Activated CD4-positive, alpha-beta T cell treated with anti-CD3 and anti-CD28 coated beads for 4 hours (primary cell): ENCODE data around the gene RNU2-1.
"Not testable (repeated sequence)": the region's sequence is repeated elsewhere in the genome, so short reads cannot be mapped to it uniquely, and the experiment has no call there.

Experiments used
- DNase-seq, 2 donors: peaks; one replicate each; pipeline ENCODE4 v3.0.0-alpha.2; 2020

The RNU2-1 gene

GRCh38 chr17:43215341-43215740 lies 18.4 kb downstream of the RNU2-1 start:
- DNase-seq: no peak

GRCh38 chr17:43213545-43213944 lies 20.2 kb downstream of the RNU2-1 start:
- no peak for DNase-seq

GRCh38 chr17:43212641-43213490 lies 20.9 kb downstream of the RNU2-1 start:
- DNase-seq: no peak

- DNase-seq: peak; percentile 73 to 78
These were observed 22.0 kb downstream of the RNU2-1 start, which contains the start of gene TMEM106A for GRCh38 chr17:43211480-43212402. TSS of gene TMEM106A (plus strand) at chr17:43211875. CDS start at chr17:43213042, 1,167 bp downstream.

- no peak for DNase-seq
These were observed 22.7 kb downstream of the RNU2-1 start for GRCh38 chr17:43211123-43211479.

- DNase-seq: no peak
These were observed 23.2 kb downstream of the RNU2-1 start for GRCh38 chr17:43210576-43210975.

- DNase-seq: not testable (repeated sequence)
These were observed 30.8 kb downstream of the RNU2-1 start for GRCh38 chr17:43203013-43203412.

GRCh38 chr17:43200127-43200526 lies 33.6 kb downstream of the RNU2-1 start:
- DNase-seq: no peak

- DNase-seq: no peak
These were observed 34.1 kb downstream of the RNU2-1 start for GRCh38 chr17:43199633-43200032.

GRCh38 chr17:43193251-43193650 lies 40.5 kb downstream of the RNU2-1 start:
- DNase-seq: no peak

- DNase-seq: not testable (repeated sequence)
These were observed 47.1 kb downstream of the RNU2-1 start for GRCh38 chr17:43186656-43187055.

GRCh38 chr17:43183921-43184320 lies 49.9 kb downstream of the RNU2-1 start:
- DNase-seq: no peak
